Activated naive CD4-positive, alpha-beta T cell treated with anti-CD3 and anti-CD28 coated beads, Interleukin-2, amount 50 U/mL, for 24 hours (primary cell): ENCODE measurements around the gene TOX2.
"Not testable (repeated sequence)": the region's sequence is repeated elsewhere in the genome, so short reads cannot be mapped to it uniquely, and the experiment has no call there.

Experiments used
- H3K27ac Mint-ChIP-seq: one replicate; pipeline ENCODE4 v1.8.0; 2021; ENCODE audit warnings: mild to moderate bottlenecking, mixed read lengths
- H3K27me3 Mint-ChIP-seq: one replicate; pipeline ENCODE4 v1.8.0; 2021; ENCODE audit warnings: mixed read lengths
- H3K36me3 Mint-ChIP-seq: one replicate; pipeline ENCODE4 v1.8.0; 2021; ENCODE audit warnings: mixed read lengths
- H3K4me1 Mint-ChIP-seq: one replicate; pipeline ENCODE4 v1.8.0; 2021; ENCODE audit warnings: mixed read lengths
- H3K4me3 Mint-ChIP-seq: one replicate; pipeline ENCODE4 v1.8.0; 2021; ENCODE audit warnings: mild to moderate bottlenecking, mixed read lengths
- H3K9me3 Mint-ChIP-seq: one replicate; pipeline ENCODE4 v1.8.0; 2021; ENCODE audit warnings: mixed read lengths

Gene TOX2

GRCh38 chr20:44038681-44039123 lies 124.0 kb downstream of the TOX2 start:
- no peak overlapping the region for H3K4me3 Mint-ChIP-seq
- peak overlapping the region; percentile 66 for H3K27ac Mint-ChIP-seq
- H3K4me1 Mint-ChIP-seq: peaks cover 11% of the 10 kb centered on the region
- H3K27me3 Mint-ChIP-seq: peaks cover 2% of the 10 kb centered on the region
- no peaks in the 10 kb centered on the region for H3K36me3 Mint-ChIP-seq
- H3K9me3 Mint-ChIP-seq: no peaks in the 10 kb centered on the region

- H3K27me3 Mint-ChIP-seq: peaks cover 2% of the 10 kb centered on the region
- peak overlapping the region; percentile 66 for H3K27ac Mint-ChIP-seq
- no peaks in the 10 kb centered on the region for H3K9me3 Mint-ChIP-seq
- H3K4me3 Mint-ChIP-seq: no peak overlapping the region
- H3K36me3 Mint-ChIP-seq: no peaks in the 10 kb centered on the region
- H3K4me1 Mint-ChIP-seq: peaks cover 10% of the 10 kb centered on the region
These were observed 124.5 kb downstream of the TOX2 start for GRCh38 chr20:44039147-44039546.

DNA sequence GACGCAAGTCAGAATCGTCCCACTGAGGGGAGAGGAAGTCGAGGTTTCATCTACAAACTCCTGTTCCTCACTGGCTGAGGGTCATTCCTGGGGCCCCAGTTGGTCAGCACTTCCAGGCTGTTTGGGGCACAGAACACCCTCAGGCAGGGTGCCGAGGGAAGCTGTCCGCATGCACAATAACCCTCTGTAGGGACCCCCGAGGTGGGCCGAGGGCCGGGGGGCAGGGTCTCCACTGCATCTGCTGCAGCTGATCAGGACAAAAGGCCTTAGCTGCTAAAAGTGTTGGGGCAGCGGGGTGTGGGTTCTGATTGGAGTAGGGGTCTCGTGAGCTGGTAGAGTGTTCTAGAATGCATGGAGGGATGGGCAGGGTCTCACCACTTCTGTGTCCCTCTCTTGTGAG lies 125.1 kb downstream of the TOX2 start:
- H3K27me3 Mint-ChIP-seq: peaks cover 2% of the 10 kb centered on the region
- H3K4me3 Mint-ChIP-seq: no peak overlapping the region
- no peaks in the 10 kb centered on the region for H3K9me3 Mint-ChIP-seq
- peaks cover 8% of the 10 kb centered on the region for H3K4me1 Mint-ChIP-seq
- H3K27ac Mint-ChIP-seq: no peak overlapping the region
- H3K36me3 Mint-ChIP-seq: no peaks in the 10 kb centered on the region

GRCh38 chr20:44040202-44040915 lies 125.7 kb downstream of the TOX2 start:
- peaks cover 2% of the 10 kb centered on the region for H3K27me3 Mint-ChIP-seq
- H3K4me1 Mint-ChIP-seq: peaks cover 2% of the 10 kb centered on the region
- H3K27ac Mint-ChIP-seq: no peak overlapping the region
- no peaks in the 10 kb centered on the region for H3K9me3 Mint-ChIP-seq
- H3K36me3 Mint-ChIP-seq: no peaks in the 10 kb centered on the region
- no peak overlapping the region for H3K4me3 Mint-ChIP-seq

DNA sequence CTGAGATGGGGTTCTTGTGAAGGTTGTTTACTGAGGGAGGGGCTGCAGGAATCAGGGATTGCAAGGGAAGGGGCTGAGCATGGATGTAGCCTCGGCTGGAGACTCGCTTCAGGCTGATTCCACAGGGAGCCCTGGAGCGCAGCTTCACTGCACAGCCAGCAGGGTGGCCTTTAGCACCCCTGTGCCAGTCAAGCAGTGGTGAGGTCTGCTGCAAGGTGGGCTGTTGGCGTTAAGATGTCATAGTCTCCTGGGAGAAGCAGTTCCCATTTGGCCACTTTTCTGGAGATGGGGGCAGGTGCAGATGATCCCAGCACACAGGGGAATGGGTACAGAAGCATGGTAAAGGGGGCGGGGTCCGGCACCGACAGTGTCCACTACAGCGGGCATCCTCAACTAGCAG lies 126.3 kb downstream of the TOX2 start:
- no peak overlapping the region for H3K4me3 Mint-ChIP-seq
- H3K27ac Mint-ChIP-seq: no peak overlapping the region
- H3K36me3 Mint-ChIP-seq: no peaks in the 10 kb centered on the region
- H3K27me3 Mint-ChIP-seq: no peaks in the 10 kb centered on the region
- no peaks in the 10 kb centered on the region for H3K4me1 Mint-ChIP-seq
- no peaks in the 10 kb centered on the region for H3K9me3 Mint-ChIP-seq

- H3K4me1 Mint-ChIP-seq, H3K27me3 Mint-ChIP-seq, H3K4me3 Mint-ChIP-seq, H3K9me3 Mint-ChIP-seq, H3K36me3 Mint-ChIP-seq, H3K27ac Mint-ChIP-seq: not testable (repeated sequence)
These were observed 130.1 kb downstream of the TOX2 start for GRCh38 chr20:44044712-44045111.

DNA sequence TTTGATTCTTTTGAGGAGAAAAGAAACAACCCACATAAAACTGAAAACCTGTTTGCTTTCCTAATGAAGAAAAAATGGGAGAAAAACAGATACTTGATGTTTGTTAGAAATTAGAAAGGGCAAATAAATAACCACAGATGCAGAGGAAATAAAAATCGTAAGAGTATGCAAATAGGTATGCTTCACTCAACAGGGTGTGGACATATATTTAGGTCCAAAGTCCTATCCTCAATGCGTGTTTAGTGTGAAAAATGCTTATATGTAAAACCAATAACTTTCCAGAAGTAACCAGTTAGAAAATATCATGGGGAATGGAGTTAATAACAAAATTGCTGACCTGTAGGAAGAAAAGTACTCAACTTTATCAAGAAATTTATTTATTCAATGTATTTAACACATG lies 135.7 kb downstream of the TOX2 start:
- H3K9me3 Mint-ChIP-seq: no peaks in the 10 kb centered on the region
- no peak overlapping the region for H3K27ac Mint-ChIP-seq
- H3K4me1 Mint-ChIP-seq: peaks cover 4% of the 10 kb centered on the region
- no peaks in the 10 kb centered on the region for H3K36me3 Mint-ChIP-seq
- H3K27me3 Mint-ChIP-seq: no peaks in the 10 kb centered on the region
- H3K4me3 Mint-ChIP-seq: no peak overlapping the region

- no peak overlapping the region for H3K4me3 Mint-ChIP-seq
- H3K27ac Mint-ChIP-seq: no peak overlapping the region
- no peaks in the 10 kb centered on the region for H3K36me3 Mint-ChIP-seq
- H3K4me1 Mint-ChIP-seq: peaks cover 12% of the 10 kb centered on the region
- no peaks in the 10 kb centered on the region for H3K9me3 Mint-ChIP-seq
- no peaks in the 10 kb centered on the region for H3K27me3 Mint-ChIP-seq
These were observed 136.4 kb downstream of the TOX2 start for GRCh38 chr20:44050925-44051660.

DNA sequence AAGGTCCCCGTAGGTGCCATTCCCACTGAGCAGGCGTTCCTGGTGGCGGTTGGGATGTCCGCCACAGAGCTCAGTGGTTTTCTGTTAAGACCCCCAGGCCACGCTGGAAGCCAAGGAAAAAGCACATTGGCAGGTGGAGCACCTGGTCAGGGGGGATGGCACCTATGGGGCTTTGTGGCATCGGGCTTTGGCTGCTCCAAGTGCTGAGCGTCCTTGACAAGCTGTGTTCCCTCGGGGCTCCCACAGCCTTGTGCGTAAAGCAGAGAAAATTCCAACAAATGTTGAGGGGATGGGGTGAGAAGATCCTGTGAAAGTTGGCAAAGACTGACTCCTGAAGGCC lies 137.0 kb downstream of the TOX2 start:
- no peak overlapping the region for H3K4me3 Mint-ChIP-seq
- H3K36me3 Mint-ChIP-seq: no peaks in the 10 kb centered on the region
- H3K4me1 Mint-ChIP-seq: peaks cover 13% of the 10 kb centered on the region
- no peaks in the 10 kb centered on the region for H3K27me3 Mint-ChIP-seq
- H3K9me3 Mint-ChIP-seq: no peaks in the 10 kb centered on the region
- H3K27ac Mint-ChIP-seq: no peak overlapping the region

DNA sequence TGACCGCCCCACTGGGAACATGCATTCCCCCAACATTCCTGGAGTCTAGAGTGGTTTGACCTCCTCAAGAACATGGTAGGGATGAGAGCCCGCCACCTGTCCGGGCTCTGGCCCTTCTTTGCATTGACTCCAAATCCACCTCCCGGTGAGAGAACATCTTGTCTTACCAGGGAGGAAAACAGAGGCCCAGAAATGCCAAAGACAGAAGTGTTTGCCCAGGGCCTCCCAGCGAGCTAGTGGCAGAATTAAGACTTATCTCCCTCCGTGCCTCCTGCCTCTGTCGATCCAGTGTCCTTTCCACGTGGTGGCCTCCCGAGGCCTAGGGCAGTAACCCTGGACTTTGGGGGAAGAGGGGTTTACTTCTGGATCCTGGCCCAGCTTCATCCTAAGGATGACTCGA lies 137.5 kb downstream of the TOX2 start:
- Mint-ChIP-seq H3K36me3 (no peaks in the 10 kb centered on the region), H3K9me3 (no peaks in the 10 kb centered on the region), H3K4me1 (peaks cover 16% of the 10 kb centered on the region), H3K27me3 (no peaks in the 10 kb centered on the region), H3K27ac (no peak overlapping the region), H3K4me3 (no peak overlapping the region)

GRCh38 chr20:44053046-44053445 lies 138.4 kb downstream of the TOX2 start:
- Mint-ChIP-seq H3K9me3 (no peaks in the 10 kb centered on the region), H3K4me3 (no peak overlapping the region), H3K36me3 (no peaks in the 10 kb centered on the region), H3K4me1 (peaks cover 17% of the 10 kb centered on the region), H3K27me3 (no peaks in the 10 kb centered on the region), H3K27ac (no peak overlapping the region)

DNA sequence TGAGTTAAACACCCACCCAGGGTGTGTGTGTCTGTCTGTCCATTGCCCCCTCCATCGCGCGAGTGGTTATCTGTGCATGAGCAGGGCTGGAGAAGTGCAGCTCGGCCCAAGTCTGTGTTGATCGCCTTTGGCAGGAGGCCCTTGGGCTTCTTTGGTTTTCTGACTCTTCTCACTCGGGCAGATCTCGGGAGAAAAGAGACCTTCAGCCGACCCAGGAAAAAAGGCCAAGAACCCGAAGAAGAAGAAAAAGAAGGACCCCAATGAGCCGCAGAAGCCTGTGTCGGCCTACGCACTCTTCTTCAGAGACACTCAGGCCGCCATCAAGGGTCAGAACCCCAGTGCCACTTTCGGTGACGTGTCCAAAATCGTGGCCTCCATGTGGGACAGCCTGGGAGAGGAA lies 139.5 kb downstream of the TOX2 start:
- no peaks in the 10 kb centered on the region for H3K9me3 Mint-ChIP-seq
- H3K27me3 Mint-ChIP-seq: no peaks in the 10 kb centered on the region
- H3K4me1 Mint-ChIP-seq: peaks cover 24% of the 10 kb centered on the region
- H3K4me3 Mint-ChIP-seq: no peak overlapping the region
- no peaks in the 10 kb centered on the region for H3K36me3 Mint-ChIP-seq
- peak overlapping the region; percentile 37 for H3K27ac Mint-ChIP-seq

- Mint-ChIP-seq H3K36me3 (no peaks in the 10 kb centered on the region), H3K4me3 (no peak overlapping the region), H3K4me1 (peaks cover 24% of the 10 kb centered on the region), H3K27ac (no peak overlapping the region), H3K9me3 (no peaks in the 10 kb centered on the region), H3K27me3 (no peaks in the 10 kb centered on the region)
These were observed 140.2 kb downstream of the TOX2 start for GRCh38 chr20:44054849-44055248.

DNA sequence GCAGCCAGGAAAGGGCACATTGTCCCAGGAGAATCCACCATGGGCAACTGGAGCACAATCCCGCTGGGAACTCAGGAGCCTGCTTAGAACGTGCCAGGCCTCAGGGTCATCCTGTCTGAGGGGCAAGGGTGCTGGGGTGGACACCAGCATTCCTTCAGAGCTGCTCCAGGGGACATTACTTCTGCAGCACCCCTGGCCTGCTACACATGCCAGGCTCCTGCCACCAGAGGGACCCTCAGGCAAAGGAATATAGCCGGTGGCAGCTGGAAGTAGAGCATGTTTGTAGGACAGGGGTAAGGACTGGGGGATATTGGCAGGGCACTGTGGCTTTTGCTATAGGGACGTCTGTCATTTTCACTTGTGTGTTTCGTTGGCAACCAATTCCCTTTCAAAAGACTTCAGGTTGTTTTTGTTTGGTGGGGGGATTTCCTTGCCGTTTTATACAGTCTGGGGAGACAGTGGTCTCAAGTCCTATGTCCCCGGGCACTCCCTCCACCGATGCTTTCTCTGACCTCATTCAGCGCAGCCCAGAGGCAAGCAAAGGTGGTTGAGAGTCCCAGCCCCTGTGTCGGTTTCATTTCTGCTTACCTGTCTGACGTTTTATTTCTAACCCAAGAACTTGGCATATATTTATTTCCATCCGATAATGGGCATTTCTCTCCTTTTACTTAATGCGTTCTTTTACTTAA lies 141.5 kb downstream of the TOX2 start:
- no peaks in the 10 kb centered on the region for H3K36me3 Mint-ChIP-seq
- H3K9me3 Mint-ChIP-seq: no peaks in the 10 kb centered on the region
- no peak overlapping the region for H3K4me3 Mint-ChIP-seq
- no peaks in the 10 kb centered on the region for H3K27me3 Mint-ChIP-seq
- no peak overlapping the region for H3K27ac Mint-ChIP-seq
- H3K4me1 Mint-ChIP-seq: peaks cover 32% of the 10 kb centered on the region

- Mint-ChIP-seq H3K9me3 (no peaks in the 10 kb centered on the region), H3K27me3 (no peaks in the 10 kb centered on the region), H3K27ac (peak overlapping the region; percentile 66), H3K4me3 (no peak overlapping the region), H3K4me1 (peaks cover 47% of the 10 kb centered on the region), H3K36me3 (no peaks in the 10 kb centered on the region)
These were observed 143.3 kb downstream of the TOX2 start for GRCh38 chr20:44057698-44058675.
